NB4 (cell line): ENCODE results near the gene DDX53.

ENCODE experiments used
- MYC ChIP-seq: IDR thresholded peaks from 2 replicates; pipeline ENCODE4 v1.6.1; 2011; ENCODE audit warnings: low read depth, low read length
- POLR2A ChIP-seq: IDR thresholded peaks from 2 replicates; pipeline ENCODE4 v1.6.1; 2011; ENCODE audit warnings: mild to moderate bottlenecking; ENCODE audit not compliant: insufficient read length; ENCODE audit errors: extremely low read depth
- TF ChIP-seq, protein P1 (sequence below): IDR thresholded peaks from 2 replicates; pipeline ENCODE4 v1.6.1; 2011; ENCODE audit warnings: low read depth, low read length
- TF ChIP-seq, protein P2 (sequence below): IDR thresholded peaks from one replicate; pipeline ENCODE4 v1.5.1; 2012; ENCODE audit warnings: low read depth, low read length

DNA sequence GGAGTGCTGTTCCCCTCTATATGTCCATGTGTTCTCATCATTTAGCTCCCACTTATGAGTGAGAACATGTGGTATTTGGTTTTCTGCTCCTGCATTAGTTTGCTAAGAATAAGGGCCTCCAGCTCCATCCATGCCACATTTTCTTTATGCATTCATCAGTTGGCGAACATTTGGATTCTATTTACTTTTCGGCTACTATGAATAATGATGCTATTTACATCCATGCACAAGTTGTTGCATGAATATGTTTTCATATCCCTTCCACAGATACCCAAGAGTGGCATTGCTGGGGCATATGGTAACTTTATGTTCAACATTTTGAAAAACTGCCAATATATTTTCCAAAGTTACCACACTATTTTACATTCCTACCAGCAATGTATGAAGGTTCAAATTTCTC, 13.8 kb upstream of the DDX53 start:
- TF ChIP-seq, protein P1, sequence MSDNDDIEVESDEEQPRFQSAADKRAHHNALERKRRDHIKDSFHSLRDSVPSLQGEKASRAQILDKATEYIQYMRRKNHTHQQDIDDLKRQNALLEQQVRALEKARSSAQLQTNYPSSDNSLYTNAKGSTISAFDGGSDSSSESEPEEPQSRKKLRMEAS, result no peak
- TF ChIP-seq, protein P2, sequence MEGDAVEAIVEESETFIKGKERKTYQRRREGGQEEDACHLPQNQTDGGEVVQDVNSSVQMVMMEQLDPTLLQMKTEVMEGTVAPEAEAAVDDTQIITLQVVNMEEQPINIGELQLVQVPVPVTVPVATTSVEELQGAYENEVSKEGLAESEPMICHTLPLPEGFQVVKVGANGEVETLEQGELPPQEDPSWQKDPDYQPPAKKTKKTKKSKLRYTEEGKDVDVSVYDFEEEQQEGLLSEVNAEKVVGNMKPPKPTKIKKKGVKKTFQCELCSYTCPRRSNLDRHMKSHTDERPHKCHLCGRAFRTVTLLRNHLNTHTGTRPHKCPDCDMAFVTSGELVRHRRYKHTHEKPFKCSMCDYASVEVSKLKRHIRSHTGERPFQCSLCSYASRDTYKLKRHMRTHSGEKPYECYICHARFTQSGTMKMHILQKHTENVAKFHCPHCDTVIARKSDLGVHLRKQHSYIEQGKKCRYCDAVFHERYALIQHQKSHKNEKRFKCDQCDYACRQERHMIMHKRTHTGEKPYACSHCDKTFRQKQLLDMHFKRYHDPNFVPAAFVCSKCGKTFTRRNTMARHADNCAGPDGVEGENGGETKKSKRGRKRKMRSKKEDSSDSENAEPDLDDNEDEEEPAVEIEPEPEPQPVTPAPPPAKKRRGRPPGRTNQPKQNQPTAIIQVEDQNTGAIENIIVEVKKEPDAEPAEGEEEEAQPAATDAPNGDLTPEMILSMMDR, result no peak
- TF ChIP-seq POLR2A (no peak), MYC (no peak)
